DND-41 (cell line): Measurements from ENCODE around the gene FIBCD1.

Experiments
- CTCF ChIP-seq: IDR thresholded peaks from 2 replicates; pipeline ENCODE4 v1.5.1; 2012; ENCODE audit warnings: borderline replicate concordance, low read length, moderate library complexity, mild to moderate bottlenecking; ENCODE audit not compliant: poor library complexity, severe bottlenecking; ENCODE audit errors: extremely low read depth
- EZH2 ChIP-seq: IDR thresholded peaks from 3 replicates; pipeline ENCODE4 v1.6.1; 2012; ENCODE audit warnings: borderline replicate concordance, low read depth, mild to moderate bottlenecking, moderate library complexity, low read length, inconsistent platforms; ENCODE audit not compliant: severe bottlenecking

GRCh38 chr9:130987738-130988399 is 48.8 kb upstream of the FIBCD1 start:
- TF ChIP-seq CTCF, result no peak
- no peak for TF ChIP-seq EZH2
